HepG2 (cell line): ENCODE results near the gene IGF2BP3.

ENCODE experiments used
- REXO4 ChIP-seq: sonication (generic); formaldehyde crosslinking; IDR thresholded peaks from 2 replicates; pipeline ENCODE4 v1.8.0; 2022; ENCODE audit warnings: missing genetic modification reagents, mild to moderate bottlenecking, borderline replicate concordance
- TCF7L2 ChIP-seq: IDR thresholded peaks from 2 replicates; pipeline ENCODE4 v1.6.1; 2011; ENCODE audit warnings: mild to moderate bottlenecking, low read depth, low read length, moderate library complexity
- TF ChIP-seq, protein P1 (sequence below): sonication (generic); formaldehyde crosslinking; IDR thresholded peaks from 2 replicates; pipeline ENCODE4 v1.5.0; 2020; ENCODE audit warnings: mild to moderate bottlenecking, missing genetic modification reagents, moderate library complexity
- TF ChIP-seq, protein P2 (sequence below), 2 experiments: IDR thresholded peaks; 2 replicates each; pipeline ENCODE4 v1.6.1; 2011 to 2012; ENCODE audit warnings: low read length in 2 of 2, borderline replicate concordance in 1 of 2, low read depth in 1 of 2, mild to moderate bottlenecking in 1 of 2, moderate library complexity in 1 of 2
- TF ChIP-seq, protein P3 (sequence below): sonication (generic); formaldehyde crosslinking; IDR thresholded peaks from 2 replicates; pipeline ENCODE4 v1.4.0; 2020; ENCODE audit warnings: missing genetic modification reagents

DNA sequence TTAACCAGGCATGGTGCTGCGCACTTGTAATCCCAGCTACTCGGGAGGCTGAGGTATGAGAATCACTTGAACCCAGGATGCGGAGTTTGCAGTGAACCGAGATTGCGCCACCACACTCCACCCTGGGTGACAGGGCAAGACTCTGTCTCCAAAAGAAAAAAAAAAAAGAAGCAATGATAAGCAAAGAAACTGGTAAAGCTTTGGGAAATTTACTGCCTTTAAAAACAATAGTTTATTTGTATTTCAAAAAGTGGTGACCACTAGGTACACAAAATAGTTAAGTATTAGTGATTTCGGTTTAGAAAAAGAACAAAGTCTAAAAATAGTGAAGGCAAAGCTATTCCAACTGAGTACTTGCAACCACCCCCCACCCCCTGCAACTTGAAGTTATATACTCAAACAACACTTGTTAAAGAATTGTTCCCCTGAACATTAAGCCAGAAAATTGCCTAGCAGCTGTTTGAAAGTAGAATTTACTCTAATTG, 133.4 kb downstream of the IGF2BP3 start:
- TF ChIP-seq REXO4 (CRISPR knock-in tag) (no peak), TCF7L2 (no peak)
- TF ChIP-seq, protein P1, sequence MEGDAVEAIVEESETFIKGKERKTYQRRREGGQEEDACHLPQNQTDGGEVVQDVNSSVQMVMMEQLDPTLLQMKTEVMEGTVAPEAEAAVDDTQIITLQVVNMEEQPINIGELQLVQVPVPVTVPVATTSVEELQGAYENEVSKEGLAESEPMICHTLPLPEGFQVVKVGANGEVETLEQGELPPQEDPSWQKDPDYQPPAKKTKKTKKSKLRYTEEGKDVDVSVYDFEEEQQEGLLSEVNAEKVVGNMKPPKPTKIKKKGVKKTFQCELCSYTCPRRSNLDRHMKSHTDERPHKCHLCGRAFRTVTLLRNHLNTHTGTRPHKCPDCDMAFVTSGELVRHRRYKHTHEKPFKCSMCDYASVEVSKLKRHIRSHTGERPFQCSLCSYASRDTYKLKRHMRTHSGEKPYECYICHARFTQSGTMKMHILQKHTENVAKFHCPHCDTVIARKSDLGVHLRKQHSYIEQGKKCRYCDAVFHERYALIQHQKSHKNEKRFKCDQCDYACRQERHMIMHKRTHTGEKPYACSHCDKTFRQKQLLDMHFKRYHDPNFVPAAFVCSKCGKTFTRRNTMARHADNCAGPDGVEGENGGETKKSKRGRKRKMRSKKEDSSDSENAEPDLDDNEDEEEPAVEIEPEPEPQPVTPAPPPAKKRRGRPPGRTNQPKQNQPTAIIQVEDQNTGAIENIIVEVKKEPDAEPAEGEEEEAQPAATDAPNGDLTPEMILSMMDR: no peak
- TF ChIP-seq, protein P2, sequence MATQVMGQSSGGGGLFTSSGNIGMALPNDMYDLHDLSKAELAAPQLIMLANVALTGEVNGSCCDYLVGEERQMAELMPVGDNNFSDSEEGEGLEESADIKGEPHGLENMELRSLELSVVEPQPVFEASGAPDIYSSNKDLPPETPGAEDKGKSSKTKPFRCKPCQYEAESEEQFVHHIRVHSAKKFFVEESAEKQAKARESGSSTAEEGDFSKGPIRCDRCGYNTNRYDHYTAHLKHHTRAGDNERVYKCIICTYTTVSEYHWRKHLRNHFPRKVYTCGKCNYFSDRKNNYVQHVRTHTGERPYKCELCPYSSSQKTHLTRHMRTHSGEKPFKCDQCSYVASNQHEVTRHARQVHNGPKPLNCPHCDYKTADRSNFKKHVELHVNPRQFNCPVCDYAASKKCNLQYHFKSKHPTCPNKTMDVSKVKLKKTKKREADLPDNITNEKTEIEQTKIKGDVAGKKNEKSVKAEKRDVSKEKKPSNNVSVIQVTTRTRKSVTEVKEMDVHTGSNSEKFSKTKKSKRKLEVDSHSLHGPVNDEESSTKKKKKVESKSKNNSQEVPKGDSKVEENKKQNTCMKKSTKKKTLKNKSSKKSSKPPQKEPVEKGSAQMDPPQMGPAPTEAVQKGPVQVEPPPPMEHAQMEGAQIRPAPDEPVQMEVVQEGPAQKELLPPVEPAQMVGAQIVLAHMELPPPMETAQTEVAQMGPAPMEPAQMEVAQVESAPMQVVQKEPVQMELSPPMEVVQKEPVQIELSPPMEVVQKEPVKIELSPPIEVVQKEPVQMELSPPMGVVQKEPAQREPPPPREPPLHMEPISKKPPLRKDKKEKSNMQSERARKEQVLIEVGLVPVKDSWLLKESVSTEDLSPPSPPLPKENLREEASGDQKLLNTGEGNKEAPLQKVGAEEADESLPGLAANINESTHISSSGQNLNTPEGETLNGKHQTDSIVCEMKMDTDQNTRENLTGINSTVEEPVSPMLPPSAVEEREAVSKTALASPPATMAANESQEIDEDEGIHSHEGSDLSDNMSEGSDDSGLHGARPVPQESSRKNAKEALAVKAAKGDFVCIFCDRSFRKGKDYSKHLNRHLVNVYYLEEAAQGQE (IDR thresholded peaks at IDR 0.05; ENCODE audit: borderline replicate concordance in 1 of 2, low read depth in 1 of 2, low read length in 2 of 2): no peak
- TF ChIP-seq, protein P3, sequence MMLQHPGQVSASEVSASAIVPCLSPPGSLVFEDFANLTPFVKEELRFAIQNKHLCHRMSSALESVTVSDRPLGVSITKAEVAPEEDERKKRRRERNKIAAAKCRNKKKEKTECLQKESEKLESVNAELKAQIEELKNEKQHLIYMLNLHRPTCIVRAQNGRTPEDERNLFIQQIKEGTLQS (CRISPR knock-in tag): no peak
